GM23248 (cell line): ENCODE results near the gene SLAIN2.

ENCODE experiments used
- EZH2 ChIP-seq: fragments of 200-600 bp; sonication (generic); IDR thresholded peaks from 2 replicates; pipeline ENCODE4 v1.6.1; 2018; ENCODE audit warnings: antibody characterized with exemption, mild to moderate bottlenecking; ENCODE audit not compliant: insufficient read depth, poor library complexity, severe bottlenecking
- EZH2phosphoT487 ChIP-seq: fragments of 200-600 bp; sonication (generic); IDR thresholded peaks from 2 replicates; pipeline ENCODE4 v1.6.1; 2018; ENCODE audit warnings: antibody characterized with exemption, moderate library complexity, mild to moderate bottlenecking, low read depth; ENCODE audit not compliant: insufficient read depth

- TF ChIP-seq EZH2 (no peak), EZH2phosphoT487 (no peak)
Measured at GRCh38 chr4:48339642-48340041, 1.7 kb upstream of the SLAIN2 start.
